Spleen (tissue), 11 donors: ENCODE results near the gene IFI27L1. TPM values are rescaled to one million over a fixed set of nuclear protein-coding genes. Genes with fewer than 3 reads are reported as not detected.

Experiments used
- DNase-seq: peaks from one replicate; pipeline ENCODE4 v3.0.0-alpha.2; 2020
- H3K27ac ChIP-seq, 8 donors: fragments of 200-600 bp; sonication (generic) in 7 of 8; 1 replicate in 4 of 8; 2 replicates in 4 of 8; pipeline versions ENCODE4 v1.5.0 to v1.8.0; 2016 to 2021; ENCODE audit warnings: inconsistent platforms in 4 of 8, mild to moderate bottlenecking in 4 of 8, moderate library complexity in 1 of 8
- H3K27me3 ChIP-seq, 7 donors: fragments of 200-600 bp; sonication (generic) in 6 of 7; replicated peaks in 1 of 7; 1 replicate in 4 of 7; 2 replicates in 3 of 7; pipeline versions ENCODE4 v1.5.0 to v1.8.0; 2016 to 2021; ENCODE audit warnings: inconsistent platforms in 3 of 7, mild to moderate bottlenecking in 1 of 7
- H3K36me3 ChIP-seq, 6 donors: fragments of 200-600 bp; sonication (generic) in 5 of 6; 1 replicate in 4 of 6; 2 replicates in 2 of 6; pipeline versions ENCODE4 v1.5.0 to v1.8.0; 2016 to 2021; ENCODE audit warnings: inconsistent platforms in 2 of 6
- H3K4me1 ChIP-seq, 6 donors: fragments of 200-600 bp; sonication (generic) in 5 of 6; 1 replicate in 3 of 6; 2 replicates in 3 of 6; pipeline versions ENCODE4 v1.5.0 to v1.8.0; 2016 to 2021; ENCODE audit warnings: inconsistent platforms in 3 of 6
- H3K4me3 ChIP-seq, 8 donors: fragments of 200-600 bp; sonication (generic) in 7 of 8; 1 replicate in 4 of 8; 2 replicates in 4 of 8; pipeline versions ENCODE4 v1.5.0 to v1.8.0; 2016 to 2021; ENCODE audit warnings: inconsistent platforms in 4 of 8, mild to moderate bottlenecking in 4 of 8, moderate library complexity in 2 of 8
- H3K9me3 ChIP-seq, 8 donors: fragments of 200-600 bp; sonication (generic) in 7 of 8; 1 replicate in 4 of 8; 2 replicates in 4 of 8; pipeline versions ENCODE4 v1.5.0 to v1.8.0; 2016 to 2021; ENCODE audit warnings: inconsistent platforms in 4 of 8
- CTCF ChIP-seq, 11 experiments: fragments of 200-600 bp in 7 of 11; fragments of 450-650 bp in 4 of 11; sonication (generic) in 4 of 11; IDR thresholded peaks in 8 of 11; conservative IDR thresholded peaks in 3 of 11; 1 replicate in 7 of 11; 2 replicates in 4 of 11; pipeline versions ENCODE4 v1.4.0 to v1.8.0; 2016 to 2021; ENCODE audit warnings: antibody characterized with exemption in 11 of 11, inconsistent platforms in 4 of 11, mild to moderate bottlenecking in 1 of 11
- POLR2A ChIP-seq, 3 donors: fragments of 450-650 bp; IDR thresholded peaks; one replicate each; pipeline ENCODE4 v1.5.1; 2017; ENCODE audit warnings: antibody characterized with exemption in 3 of 3, mild to moderate bottlenecking in 1 of 3
- POLR2AphosphoS5 ChIP-seq, 3 donors: sonication (generic); formaldehyde crosslinking; IDR thresholded peaks; one replicate each; pipeline ENCODE4 v1.5.1; 2017; ENCODE audit warnings: antibody characterized with exemption in 3 of 3
- WGBS, 5 donors: extraction: QIAGEN DNeasy Blood & Tissue Kit in 3 of 5; methylation state at CpG; one replicate each; pipeline versions ENCODE4 v1.1.5 to v1.1.7; 2013 to 2018; 5-methylcytosine and 5-hydroxymethylcytosine counted together
- intact Hi-C: fragments of 100-400 bp; cut with DNase I; formaldehyde crosslinking; loops from one replicate; pipeline ENCODE4 v1.15.0; 2023; ENCODE audit warnings: low total_unique reads
- polyA plus RNA-seq, 3 donors: library from polyadenylated mRNA; stranded (reverse); fragments of 200-250 nt; gene quantifications; one replicate each; pipeline ENCODE4 v1.2.1, GENCODE V29; 2013
- total RNA-seq, 7 donors: library from RNA; depleted of rRNA in 3 of 7; stranded (reverse); fragments of >200 nt in 3 of 7; fragmentation: NEBNext Ultra II Directional in 4 of 7; extraction: Animal tissue kit (Norgen Biotek cat#: 25700) in 4 of 7; gene quantifications; one replicate each; pipeline versions ENCODE4 v1.1.0 to v1.2.1, GENCODE V29; 2016 to 2021
- donor health status: healthy with polysubstance abuse.
- donor health status: DM: no; HTN: no; CAD: no; lungs with moderate emphysema.
- donor health status: DM: no; HTN: no; CAD: no.
- donor health status: Bipolar disorder and iron deficiency.
- donor health status: healthy.
- donor health status: DM: no; HTN: no; CAD: no.
- donor health status: DM: yes; HTN: yes; CAD: no.

The IFI27L1 gene
- total and polyA plus RNA-seq, 10 donors, result 4.4 to 18.8 (median 12.0) TPM

- peak overlapping the region in 2 of 8 donors; percentile 4 to 22 for H3K27ac ChIP-seq
- no peaks in the 10 kb centered on the region for H3K27me3 ChIP-seq
- TF ChIP-seq CTCF (IDR thresholded peaks at IDR 0.05 in 8 of 11, conservative IDR thresholded peaks at IDR 0.05 in 3 of 11), result no peak
- no peak for TF ChIP-seq POLR2AphosphoS5 (IDR thresholded peaks at IDR 0.05)
- TF ChIP-seq POLR2A (IDR thresholded peaks at IDR 0.05), result no peak
- no peaks in the 10 kb centered on the region for H3K9me3 ChIP-seq
- no peak overlapping the region for H3K4me3 ChIP-seq
- WGBS, 5 donors, result 77 to 94% (median 83%) methylated on average over 4 of the region's 4 CpGs
- peak; percentile 17 for DNase-seq
- intact Hi-C loops, result no loop called here
- H3K36me3 ChIP-seq, result peaks cover 6 to 100% (median 97%) of the 10 kb centered on the region in 6 donors
- peaks cover 6 to 78% (median 40%) of the 10 kb centered on the region in 6 donors for H3K4me1 ChIP-seq
Observed at GRCh38 chr14:94052662-94053061, 28.4 kb upstream of the IFI27L1 start.

DNA sequence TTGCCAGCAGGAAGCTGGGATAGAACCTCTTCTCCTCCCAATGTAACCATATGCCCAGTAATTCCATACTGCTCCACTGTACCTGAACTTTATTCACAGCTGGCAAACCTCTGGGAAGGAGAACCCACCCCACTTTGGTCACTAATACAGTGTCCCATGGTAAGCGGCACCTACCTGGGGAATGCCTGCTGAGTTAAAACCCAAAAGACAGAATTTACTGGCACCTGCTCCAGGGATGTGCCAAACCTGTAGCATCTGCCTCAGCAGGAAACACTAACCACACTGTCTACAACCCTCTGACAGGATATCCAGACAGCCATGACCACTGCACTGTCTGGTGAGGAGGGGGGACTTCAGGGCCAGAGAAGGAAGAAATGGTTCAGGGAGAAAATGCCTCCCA is 26.7 kb upstream of the IFI27L1 start:
- intact Hi-C loops, result no loop called here
- peaks cover 6 to 100% (median 97%) of the 10 kb centered on the region in 6 donors for H3K36me3 ChIP-seq
- peaks cover 16 to 84% (median 46%) of the 10 kb centered on the region in 6 donors for H3K4me1 ChIP-seq
- H3K27me3 ChIP-seq, result no peaks in the 10 kb centered on the region
- no peak for TF ChIP-seq CTCF (IDR thresholded peaks at IDR 0.05 in 8 of 11, conservative IDR thresholded peaks at IDR 0.05 in 3 of 11)
- no peak for TF ChIP-seq POLR2AphosphoS5 (IDR thresholded peaks at IDR 0.05)
- no peak for TF ChIP-seq POLR2A (IDR thresholded peaks at IDR 0.05)
- H3K4me3 ChIP-seq, result no peak overlapping the region
- DNase-seq, result peak; percentile 27
- 94 to 100% (median 98%) methylated on average over 1 of the region's 1 CpG for WGBS, 5 donors
- H3K9me3 ChIP-seq, result no peaks in the 10 kb centered on the region
- H3K27ac ChIP-seq, result no peak overlapping the region

GRCh38 chr14:94054936-94055335 is 26.2 kb upstream of the IFI27L1 start:
- Histone ChIP-seq H3K27me3 (no peaks in the 10 kb centered on the region), H3K4me1 (peaks cover 21 to 89% (median 47%) of the 10 kb centered on the region in 6 donors), H3K27ac (no peak overlapping the region), H3K36me3 (peaks cover 5 to 100% (median 97%) of the 10 kb centered on the region in 6 donors), H3K9me3 (no peaks in the 10 kb centered on the region), H3K4me3 (no peak overlapping the region)
- 92 to 100% (median 94%) methylated on average over 7 of the region's 7 CpGs for WGBS, 5 donors
- peak; percentile 30 for DNase-seq
- TF ChIP-seq POLR2A (IDR thresholded peaks at IDR 0.05) (no peak), CTCF (IDR thresholded peaks at IDR 0.05 in 8 of 11, conservative IDR thresholded peaks at IDR 0.05 in 3 of 11) (no peak), POLR2AphosphoS5 (IDR thresholded peaks at IDR 0.05) (no peak)
- intact Hi-C loops, result no loop called here

GRCh38 chr14:94056579-94057308 is 24.4 kb upstream of the IFI27L1 start:
- Histone ChIP-seq H3K4me1 (peaks cover 25 to 88% (median 48%) of the 10 kb centered on the region in 6 donors), H3K9me3 (no peaks in the 10 kb centered on the region), H3K27ac (peak overlapping the region in 7 of 8 donors; percentile 29 to 66 (median 51)), H3K36me3 (peaks cover 2 to 100% (median 97%) of the 10 kb centered on the region in 6 donors), H3K27me3 (no peaks in the 10 kb centered on the region), H3K4me3 (no peak overlapping the region)
- intact Hi-C loops, result no loop called here
- peak; percentile 21 for DNase-seq
- 69 to 77% (median 73%) methylated on average over 6 of the region's 6 CpGs for WGBS, 5 donors
- TF ChIP-seq POLR2AphosphoS5 (IDR thresholded peaks at IDR 0.05), result no peak
